Esophagus squamous epithelium (tissue), 5 donors: ENCODE results near the gene PROP1. TPM values are rescaled to one million over a fixed set of nuclear protein-coding genes. Genes with fewer than 3 reads are reported as not detected.
"Not testable (repeated sequence)": the region's sequence is repeated elsewhere in the genome, so short reads cannot be mapped to it uniquely, and the experiment has no call there.

Experiments
- DNase-seq: peaks from one replicate; lab custom pipeline; 2025; lab: John Stamatoyannopoulos, UW
- H3K27ac ChIP-seq, 4 donors: fragments of 200-600 bp; sonication (generic); one replicate each; pipeline ENCODE4 v1.5.1; 2016 to 2019; ENCODE audit warnings: mild to moderate bottlenecking in 1 of 4
- H3K27me3 ChIP-seq, 4 donors: fragments of 200-600 bp; sonication (generic); 1 replicate in 3 of 4; 2 replicates in 1 of 4; pipeline versions ENCODE4 v1.5.1 to v1.6.0; 2017 to 2021; ENCODE audit warnings: antibody characterized with exemption in 1 of 4
- H3K36me3 ChIP-seq, 3 donors: fragments of 200-600 bp; sonication (generic); one replicate each; pipeline ENCODE4 v1.5.1; 2016 to 2019
- H3K4me1 ChIP-seq, 3 donors: fragments of 200-600 bp; sonication (generic); one replicate each; pipeline ENCODE4 v1.5.1; 2017 to 2019
- H3K4me3 ChIP-seq, 4 donors: fragments of 200-600 bp; sonication (generic); 1 replicate in 3 of 4; 2 replicates in 1 of 4; pipeline ENCODE4 v1.5.1; 2016 to 2019; ENCODE audit warnings: mild to moderate bottlenecking in 2 of 4, moderate library complexity in 1 of 4
- H3K9me3 ChIP-seq, 3 donors: fragments of 200-600 bp; sonication (generic); one replicate each; pipeline ENCODE4 v1.5.1; 2016 to 2019
- CTCF ChIP-seq, 6 experiments: fragments of 450-650 bp in 4 of 6; fragments of 200-600 bp in 2 of 6; sonication (generic) in 2 of 6; IDR thresholded peaks; one replicate each; pipeline ENCODE4 v1.5.1; 2016 to 2019; ENCODE audit warnings: antibody characterized with exemption in 6 of 6, mild to moderate bottlenecking in 4 of 6, moderate library complexity in 4 of 6
- POLR2A ChIP-seq, 4 donors: fragments of 450-650 bp; IDR thresholded peaks; one replicate each; pipeline ENCODE4 v1.6.1; 2017; ENCODE audit warnings: antibody characterized with exemption in 4 of 4, mild to moderate bottlenecking in 4 of 4, moderate library complexity in 3 of 4
- WGBS, 2 donors: methylation state at CpG; one replicate each; pipeline ENCODE4 v1.1.5; 2018; 5-methylcytosine and 5-hydroxymethylcytosine counted together
- intact Hi-C: fragments of 100-400 bp; cut with DNase I; formaldehyde crosslinking; loops from one replicate; pipeline ENCODE4 v1.15.0; 2022
- total RNA-seq, 4 donors: library from RNA; depleted of rRNA; stranded (reverse); fragments of >200 nt; gene quantifications; one replicate each; pipeline ENCODE4 v1.1.0, GENCODE V29; 2016
- donor health status: DM: yes; HTN: yes; CAD: no.

PROP1 gene
- total RNA-seq = not detected

GRCh38 chr5:177995691-177996595 is at the start of gene PROP1:
Gene PROP1 (minus strand): TSS chr5:177996242. CDS start chr5:177995933, 309 bp downstream.
- Histone ChIP-seq H3K9me3 (no peaks in the 10 kb centered on the region), H3K27ac (no peak within 1 kb of the TSS), H3K4me1 (no peaks in the 10 kb centered on the region), H3K4me3 (no peak within 1 kb of the TSS), H3K36me3 (no peaks in the 10 kb centered on the region), H3K27me3 (peaks cover 0 to 59% (median 0%) of the 10 kb centered on the region in 4 donors)
- DNase-seq = no peak
- intact Hi-C loops = no loop called here
- TF ChIP-seq POLR2A (IDR thresholded peaks at IDR 0.05) = no peak
- no peak for TF ChIP-seq CTCF (IDR thresholded peaks at IDR 0.05)
- WGBS, 2 donors = 58 to 61% methylated on average over 20 to 22 of the region's 23 CpGs

GRCh38 chr5:178019379-178020030 is 23.5 kb upstream of the PROP1 start:
- H3K36me3 ChIP-seq, H3K4me1 ChIP-seq, H3K4me3 ChIP-seq, DNase-seq, intact Hi-C loops, H3K27ac ChIP-seq, H3K27me3 ChIP-seq, H3K9me3 ChIP-seq: not testable (repeated sequence)
- 80% methylated on average over 1 of the region's 11 CpGs; no CpG with 5 or more reads in 1 of the 2 donors for WGBS, 2 donors

- intact Hi-C loops, DNase-seq, H3K4me3 ChIP-seq, H3K9me3 ChIP-seq, H3K27ac ChIP-seq, H3K4me1 ChIP-seq, H3K27me3 ChIP-seq, H3K36me3 ChIP-seq: not testable (repeated sequence)
- WGBS, 2 donors = 53 to 89% methylated on average over 2 of the region's 2 CpGs
Observed at GRCh38 chr5:178012758-178013157, 16.7 kb upstream of the PROP1 start.

- 67% methylated on average over 4 of the region's 4 CpGs; no CpG with 5 or more reads in 1 of the 2 donors for WGBS, 2 donors
Observed at GRCh38 chr5:178011816-178012554, 15.9 kb upstream of the PROP1 start.

GRCh38 chr5:178007272-178007671 is 11.2 kb upstream of the PROP1 start:
- H3K36me3 ChIP-seq, DNase-seq, H3K9me3 ChIP-seq, H3K27ac ChIP-seq, intact Hi-C loops: not testable (repeated sequence)
- Histone ChIP-seq H3K27me3 (peaks cover 0 to 38% (median 0%) of the 10 kb centered on the region in 4 donors), H3K4me3 (peak overlapping the region in 2 of 4 donors; percentile 36 to 42), H3K4me1 (peaks cover 0 to 10% (median 0%) of the 10 kb centered on the region in 3 donors)
- WGBS, 2 donors = 19% methylated on average over 3 of the region's 26 CpGs; no CpG with 5 or more reads in 1 of the 2 donors

More at GRCh38 chr5:178011816-178012554, 15.9 kb upstream of the PROP1 start:
- H3K4me3 ChIP-seq, DNase-seq, H3K9me3 ChIP-seq, H3K36me3 ChIP-seq, H3K27ac ChIP-seq, H3K4me1 ChIP-seq, intact Hi-C loops: not testable (repeated sequence)
- H3K27me3 ChIP-seq = peaks cover 0 to 13% (median 0%) of the 10 kb centered on the region in 4 donors

- WGBS, 2 donors = 56% methylated on average over 6 of the region's 59 CpGs; no CpG with 5 or more reads in 1 of the 2 donors
- peak overlapping the region; percentile 32 to 49 (median 39) for H3K4me3 ChIP-seq
- H3K9me3 ChIP-seq, H3K4me1 ChIP-seq, intact Hi-C loops, H3K27ac ChIP-seq, DNase-seq, H3K36me3 ChIP-seq: not testable (repeated sequence)
- peaks cover 0 to 43% (median 0%) of the 10 kb centered on the region in 4 donors for H3K27me3 ChIP-seq
Observed at GRCh38 chr5:178006536-178007231, 10.6 kb upstream of the PROP1 start.

GRCh38 chr5:178006181-178006535 is 10.1 kb upstream of the PROP1 start:
- H3K36me3 ChIP-seq, H3K4me3 ChIP-seq, H3K9me3 ChIP-seq, H3K4me1 ChIP-seq, H3K27ac ChIP-seq, DNase-seq, intact Hi-C loops: not testable (repeated sequence)
- H3K27me3 ChIP-seq = peaks cover 0 to 49% (median 0%) of the 10 kb centered on the region in 4 donors
- no CpG with 5 or more reads among the region's 24 CpGs for WGBS, 2 donors
